HuH-7 (cell line): ENCODE measurements around the gene PLSCR4.
"Not testable (repeated sequence)": the region's sequence is repeated elsewhere in the genome, so short reads cannot be mapped to it uniquely, and the experiment has no call there.

ENCODE experiments used
- DNase-seq: peaks from one replicate; pipeline ENCODE4 v3.0.0; 2011; ENCODE audit warnings: low spot score

The PLSCR4 gene, protein sequence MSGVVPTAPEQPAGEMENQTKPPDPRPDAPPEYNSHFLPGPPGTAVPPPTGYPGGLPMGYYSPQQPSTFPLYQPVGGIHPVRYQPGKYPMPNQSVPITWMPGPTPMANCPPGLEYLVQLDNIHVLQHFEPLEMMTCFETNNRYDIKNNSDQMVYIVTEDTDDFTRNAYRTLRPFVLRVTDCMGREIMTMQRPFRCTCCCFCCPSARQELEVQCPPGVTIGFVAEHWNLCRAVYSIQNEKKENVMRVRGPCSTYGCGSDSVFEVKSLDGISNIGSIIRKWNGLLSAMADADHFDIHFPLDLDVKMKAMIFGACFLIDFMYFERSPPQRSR

DNA sequence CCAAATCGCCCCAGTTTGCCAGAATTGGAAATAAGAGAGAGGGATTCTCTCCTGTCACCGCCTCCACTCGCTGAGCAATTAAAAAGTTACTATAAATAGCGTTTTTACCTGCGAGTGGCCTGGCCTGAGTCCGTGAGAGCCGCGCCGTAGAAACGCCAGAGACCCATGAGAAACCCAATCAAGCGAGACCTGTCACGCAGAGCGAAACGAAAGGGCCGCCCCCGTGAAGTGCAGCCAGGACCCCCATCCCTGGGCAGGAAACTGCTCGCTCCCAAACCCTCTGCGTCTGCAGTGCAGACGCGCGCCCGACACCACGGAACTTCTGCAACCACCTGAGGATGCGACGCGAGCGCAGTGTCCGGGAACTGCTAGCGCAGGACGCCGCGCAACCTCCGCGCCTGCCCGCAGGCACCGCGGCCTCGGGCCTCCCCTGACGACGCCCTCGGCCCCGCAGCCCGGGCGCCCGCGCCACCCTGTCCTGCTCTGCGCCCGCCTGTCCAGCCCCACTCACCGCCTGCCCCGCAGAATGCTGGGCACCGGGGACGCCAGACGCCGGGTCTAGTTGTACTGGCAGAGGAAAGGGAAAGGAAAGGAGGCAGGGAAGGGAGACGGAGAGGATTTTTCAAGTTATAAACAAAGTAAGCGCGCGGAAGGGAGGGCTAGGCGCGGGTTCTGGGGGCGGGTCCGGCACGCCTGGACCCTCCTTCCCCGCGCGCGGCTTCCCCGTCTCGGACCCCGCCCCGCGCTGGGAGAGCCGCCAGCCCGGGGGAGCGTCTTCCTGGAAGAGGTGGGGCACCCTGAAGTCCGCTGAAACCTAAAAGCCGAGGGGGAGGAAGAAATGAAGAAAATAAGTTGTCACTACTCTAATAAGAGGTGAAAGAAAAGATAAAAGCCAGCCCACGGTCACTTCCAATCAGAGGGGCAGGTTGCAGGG is at the start of gene PLSCR4:
PLSCR4 (minus strand) TSS at position 657 of the 934 bp plus-strand sequence. CDS start 29,034 bp downstream, outside the sequence.
- DNase-seq: peak; percentile 29

DNA sequence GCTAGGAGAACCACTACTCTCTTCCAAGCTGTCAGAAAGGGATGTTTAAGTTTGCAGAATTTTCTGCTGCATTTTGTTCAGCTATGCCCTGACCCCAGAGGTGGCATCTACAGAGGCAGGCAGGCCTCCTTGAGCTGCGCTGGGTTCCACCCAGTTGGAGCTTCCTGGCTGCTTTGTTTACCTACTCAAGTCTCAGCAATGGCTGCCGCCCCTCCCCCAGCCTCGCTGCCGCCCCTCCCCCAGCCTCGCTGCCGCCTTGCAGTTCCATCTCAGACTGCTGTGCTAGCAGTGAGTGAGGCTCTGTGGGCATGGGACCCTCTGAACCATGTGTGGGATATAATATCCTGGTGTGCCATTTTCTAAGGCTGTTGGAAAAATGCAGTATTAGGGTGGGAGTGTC is 42.5 kb upstream of the PLSCR4 start:
- DNase-seq: not testable (repeated sequence)

DNA sequence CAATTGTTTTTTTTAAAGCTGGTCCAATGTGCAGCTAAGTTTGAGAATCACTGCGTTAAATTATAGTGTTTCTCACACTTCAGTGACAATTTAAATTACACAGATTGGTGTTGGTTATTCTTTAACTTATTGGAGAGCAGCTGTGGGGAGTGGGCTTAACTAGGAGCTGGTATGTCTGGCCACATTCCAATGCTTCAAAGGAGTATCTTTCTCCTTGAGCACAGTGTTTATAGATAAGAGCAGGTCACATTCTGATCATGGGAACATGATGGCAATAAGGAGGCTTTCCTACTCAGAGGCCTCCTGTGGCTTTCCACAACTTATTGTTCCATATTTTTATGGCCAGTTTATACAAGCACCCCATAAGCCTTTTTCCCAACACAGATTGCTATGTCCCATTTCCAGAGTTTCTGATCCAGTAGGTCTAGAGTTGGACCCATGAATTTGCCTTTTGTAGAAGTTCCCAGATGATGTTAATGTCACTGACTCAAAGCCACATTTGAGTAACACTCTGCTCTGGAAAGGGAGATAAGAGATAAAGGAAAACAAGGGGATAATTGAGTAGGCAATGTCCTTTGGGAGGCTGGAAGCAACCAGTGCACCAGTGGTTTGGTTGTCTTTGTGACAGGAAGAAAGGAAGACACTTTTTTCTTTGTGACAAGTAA is 33.0 kb upstream of the PLSCR4 start:
- peak; percentile 3 for DNase-seq

DNA sequence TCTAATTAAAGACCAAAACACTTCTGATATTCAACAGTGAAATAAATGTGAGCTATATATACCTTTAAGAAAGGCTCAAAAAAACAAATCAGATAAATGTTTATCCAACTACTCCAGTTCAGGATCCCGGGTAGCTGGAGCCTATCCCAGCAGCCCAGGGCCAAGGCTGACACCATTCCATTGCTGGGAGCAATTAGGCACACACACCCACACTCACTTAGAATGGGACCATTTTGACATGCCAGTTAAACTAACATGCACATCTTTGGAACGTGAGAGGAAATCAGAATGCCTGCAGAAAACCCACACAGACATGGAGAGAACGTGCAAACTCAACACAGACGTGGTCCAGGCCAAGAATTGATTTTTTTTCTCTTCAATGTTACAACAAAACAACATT is 30.0 kb upstream of the PLSCR4 start:
- no peak for DNase-seq

DNA sequence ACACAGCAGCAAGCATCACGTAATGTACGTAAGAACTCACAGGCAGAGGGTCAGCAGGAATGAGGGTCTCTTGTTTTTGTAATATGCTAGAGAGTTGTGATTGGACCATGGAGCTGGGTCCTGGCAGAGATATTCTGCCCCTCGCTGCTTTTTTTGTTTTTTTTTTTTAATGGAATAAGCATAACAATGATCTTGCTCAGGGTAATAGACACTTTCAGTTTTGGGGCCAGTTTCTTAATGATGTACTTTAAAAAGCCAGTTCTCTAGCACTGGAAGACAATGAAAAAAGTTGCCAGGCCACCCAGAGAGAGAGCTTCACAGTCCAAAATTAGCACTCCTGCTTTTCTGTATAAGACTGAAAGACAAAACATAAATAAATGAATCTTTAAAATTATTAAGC is 29.0 kb upstream of the PLSCR4 start:
- DNase-seq: no peak

DNA sequence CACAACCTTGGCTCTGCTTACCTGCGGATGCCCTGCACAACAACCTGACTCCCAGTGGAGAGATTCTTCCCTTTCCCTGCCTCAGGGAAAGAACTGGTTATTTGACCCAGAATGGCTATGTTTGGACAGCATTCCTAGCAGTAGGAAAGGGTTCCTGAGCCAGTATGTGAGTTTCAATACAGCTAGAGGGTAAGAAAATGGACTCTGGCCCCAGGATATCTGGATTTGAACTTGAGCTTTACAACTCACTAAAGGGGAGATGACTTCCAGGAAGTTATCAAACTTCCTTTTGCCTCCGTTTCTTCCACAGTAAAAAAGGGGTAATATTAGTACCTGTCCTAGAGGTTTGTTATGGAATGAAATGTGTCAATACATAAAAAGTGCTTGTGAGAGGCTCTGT is 28.1 kb upstream of the PLSCR4 start:
- no peak for DNase-seq

DNA sequence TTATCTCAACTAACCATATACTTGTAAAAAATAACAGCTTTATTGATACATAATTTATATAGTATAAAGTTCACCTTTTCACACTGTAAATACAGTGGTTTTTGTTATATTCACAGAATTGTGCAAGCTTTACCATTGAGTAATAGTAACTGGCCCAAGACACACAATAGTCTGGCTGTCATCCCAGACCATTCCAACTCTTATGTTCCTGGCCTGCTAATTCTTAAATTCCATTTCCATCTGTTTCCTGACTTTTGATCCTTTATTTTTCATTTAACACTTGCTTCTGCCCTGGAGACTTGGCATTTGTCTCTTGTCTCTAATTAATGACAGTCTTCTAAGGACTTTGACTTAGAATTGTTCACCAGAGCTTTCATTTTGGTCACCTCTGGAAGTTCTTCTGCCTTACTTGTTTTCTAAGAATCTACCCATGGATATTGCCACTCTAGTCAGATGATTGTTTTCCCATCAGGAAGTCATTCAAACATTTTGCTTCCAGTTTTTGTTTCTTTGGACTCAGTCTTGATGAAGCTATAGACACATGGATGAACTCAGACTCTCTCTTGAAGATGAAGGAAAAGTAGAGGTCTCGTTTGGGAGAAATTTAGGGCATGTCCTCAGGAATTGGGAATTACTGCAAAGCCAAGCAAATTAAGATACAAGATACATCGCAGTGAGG is 27.2 kb upstream of the PLSCR4 start:
- no peak for DNase-seq

DNA sequence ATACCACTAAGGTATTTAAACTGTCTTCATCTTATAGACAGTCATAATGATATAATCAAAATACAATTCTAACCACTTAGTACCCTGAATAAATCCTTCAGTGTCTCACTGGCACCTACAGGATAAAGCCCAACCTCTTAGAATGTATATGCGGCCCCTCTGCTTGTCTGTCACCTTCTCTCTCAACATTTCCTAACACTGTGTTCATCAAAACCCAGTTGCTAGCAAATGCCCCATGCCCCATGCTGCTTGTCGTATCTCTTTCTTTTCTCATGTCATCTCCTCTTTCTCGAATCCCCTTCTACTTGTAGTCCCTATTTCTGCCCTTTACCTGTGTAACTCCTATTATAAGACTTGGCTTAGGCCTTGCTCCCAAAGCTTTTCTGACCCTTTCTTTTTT is 24.6 kb upstream of the PLSCR4 start:
- DNase-seq: no peak

DNA sequence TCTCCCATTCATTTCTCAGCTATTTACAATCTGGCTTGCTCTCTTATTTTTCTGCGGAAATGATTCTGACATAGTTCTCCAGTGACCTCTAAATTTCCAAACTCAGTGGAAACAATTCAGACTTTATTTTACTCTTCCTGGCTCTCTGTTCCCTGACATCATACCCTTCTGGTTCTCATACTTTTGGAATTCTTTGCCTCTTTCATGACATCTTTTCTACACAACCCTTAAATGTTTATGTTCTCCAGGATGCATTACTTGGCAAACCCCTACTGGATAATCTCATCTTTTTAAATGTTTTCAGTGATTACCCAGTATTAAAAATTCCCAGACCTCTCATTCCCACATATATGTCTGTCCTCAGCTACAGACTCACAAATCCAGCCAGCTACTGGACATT is 23.9 kb upstream of the PLSCR4 start:
- no peak for DNase-seq

DNA sequence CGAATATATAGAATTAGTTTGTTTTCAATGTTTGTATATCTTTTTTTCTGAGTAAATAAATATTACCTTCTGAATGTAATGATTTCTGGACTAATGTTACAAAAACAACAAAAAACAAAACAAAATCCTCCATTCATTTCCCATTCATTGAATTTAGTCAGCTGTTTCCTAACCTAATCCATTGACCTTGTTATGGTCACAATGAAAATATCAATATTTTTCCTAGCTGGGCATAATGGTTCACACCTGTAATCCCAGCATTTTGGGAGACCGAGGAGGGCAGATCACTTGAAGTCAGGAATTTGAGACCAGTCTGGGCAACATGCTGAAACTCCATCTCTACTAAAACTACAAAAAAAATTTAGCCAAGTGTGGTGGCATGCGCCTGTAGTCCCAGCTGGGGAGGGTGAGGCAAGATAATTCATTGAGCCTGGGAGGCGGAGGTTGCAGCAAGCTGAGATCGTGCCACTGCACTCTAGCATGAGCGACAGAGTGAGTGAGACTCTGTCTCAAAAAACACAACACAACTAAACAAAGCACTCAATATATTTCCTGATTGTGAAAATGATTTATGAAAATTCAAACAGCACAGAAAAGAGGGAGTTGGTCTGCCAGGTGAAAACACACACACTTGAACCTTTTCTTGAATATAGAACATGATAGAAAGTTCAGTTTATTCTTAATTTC is 23.0 kb upstream of the PLSCR4 start:
- DNase-seq: no peak

DNA sequence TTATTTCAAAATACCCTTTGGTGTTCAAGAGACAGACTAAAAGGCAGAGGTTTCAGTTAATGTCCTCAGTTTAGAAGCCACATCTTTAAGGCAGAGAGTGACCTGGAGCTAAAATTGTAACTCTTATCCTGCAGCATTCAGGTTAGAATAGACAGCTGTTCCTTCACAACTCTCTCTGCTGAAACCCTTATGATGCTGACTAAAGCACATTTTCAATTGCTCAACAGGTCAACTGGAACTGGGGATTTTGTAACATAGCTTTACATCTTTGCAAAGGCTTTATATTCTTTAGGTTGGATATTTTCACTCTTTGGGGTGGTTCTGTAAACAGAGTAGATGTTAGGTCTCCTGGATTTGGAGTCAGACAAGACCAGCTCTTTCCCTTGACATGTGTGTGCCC is 20.3 kb upstream of the PLSCR4 start:
- no peak for DNase-seq

DNA sequence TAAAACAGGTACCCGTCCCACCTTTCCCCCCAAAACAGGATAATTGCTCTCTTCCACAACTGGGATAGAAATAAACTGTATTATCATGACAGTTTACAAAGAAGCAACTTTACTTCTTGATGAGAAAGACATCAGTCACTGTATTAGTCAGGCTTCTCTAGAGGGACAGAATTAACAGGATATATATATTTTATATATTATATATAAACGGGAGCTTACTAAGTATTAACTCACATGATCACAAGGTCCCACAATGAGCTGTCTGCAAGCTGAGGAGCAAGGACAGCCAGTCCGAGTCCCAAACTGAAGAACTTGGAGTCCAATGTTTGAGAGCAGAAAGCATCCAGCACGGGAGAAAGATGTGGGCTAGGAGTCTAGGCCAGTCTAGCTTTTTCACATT is 18.4 kb upstream of the PLSCR4 start:
- no peak for DNase-seq

DNA sequence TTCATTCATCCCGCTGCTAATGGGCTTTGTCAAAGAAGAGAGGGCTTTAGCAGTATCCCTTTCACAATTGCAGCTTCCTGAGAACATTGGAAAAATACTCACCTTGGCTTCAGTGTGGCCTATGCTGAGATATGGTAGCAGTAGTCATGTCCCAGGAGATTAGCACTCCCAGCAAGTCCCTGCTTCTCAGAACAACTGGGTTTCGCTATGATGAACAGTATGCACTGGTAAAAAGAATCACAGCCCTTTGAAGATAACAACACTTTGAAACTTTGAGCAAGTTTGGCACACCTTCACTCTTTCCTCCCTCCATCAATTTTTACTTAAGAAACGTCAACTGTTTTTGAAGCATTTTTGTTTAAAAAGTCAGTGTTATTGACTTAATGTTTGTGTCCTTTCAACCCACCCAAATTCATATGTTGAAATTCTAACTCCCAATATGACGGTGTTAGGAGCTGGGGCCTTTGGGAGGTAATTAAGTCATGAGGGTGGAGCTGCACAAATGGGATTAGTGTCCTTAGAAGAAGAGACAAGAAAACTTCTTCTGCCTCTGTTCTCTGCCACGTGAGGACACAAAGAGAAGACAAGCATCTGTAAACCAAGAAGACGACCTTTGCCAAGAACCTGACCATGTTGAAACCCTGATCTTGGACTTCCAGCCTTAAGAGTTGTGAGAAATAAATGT is 17.8 kb upstream of the PLSCR4 start:
- DNase-seq: no peak

DNA sequence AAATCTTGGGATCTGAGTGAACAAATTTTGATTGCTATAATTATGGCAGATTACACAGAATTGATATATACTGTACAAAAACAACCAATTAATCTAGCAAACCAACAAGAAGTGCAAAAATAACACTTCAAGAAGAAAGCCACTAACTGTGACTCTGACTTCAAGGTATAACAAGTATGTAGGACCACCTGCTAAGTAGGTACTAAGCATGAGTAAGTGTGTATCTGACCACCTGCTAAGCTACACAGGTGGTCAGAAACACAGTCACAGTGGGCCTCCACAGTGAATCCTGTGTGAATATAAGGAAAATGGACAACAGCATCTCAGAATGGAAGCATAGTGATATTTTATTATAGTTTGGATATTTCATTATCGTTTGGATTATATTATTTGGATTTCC is 14.8 kb upstream of the PLSCR4 start:
- DNase-seq: no peak

DNA sequence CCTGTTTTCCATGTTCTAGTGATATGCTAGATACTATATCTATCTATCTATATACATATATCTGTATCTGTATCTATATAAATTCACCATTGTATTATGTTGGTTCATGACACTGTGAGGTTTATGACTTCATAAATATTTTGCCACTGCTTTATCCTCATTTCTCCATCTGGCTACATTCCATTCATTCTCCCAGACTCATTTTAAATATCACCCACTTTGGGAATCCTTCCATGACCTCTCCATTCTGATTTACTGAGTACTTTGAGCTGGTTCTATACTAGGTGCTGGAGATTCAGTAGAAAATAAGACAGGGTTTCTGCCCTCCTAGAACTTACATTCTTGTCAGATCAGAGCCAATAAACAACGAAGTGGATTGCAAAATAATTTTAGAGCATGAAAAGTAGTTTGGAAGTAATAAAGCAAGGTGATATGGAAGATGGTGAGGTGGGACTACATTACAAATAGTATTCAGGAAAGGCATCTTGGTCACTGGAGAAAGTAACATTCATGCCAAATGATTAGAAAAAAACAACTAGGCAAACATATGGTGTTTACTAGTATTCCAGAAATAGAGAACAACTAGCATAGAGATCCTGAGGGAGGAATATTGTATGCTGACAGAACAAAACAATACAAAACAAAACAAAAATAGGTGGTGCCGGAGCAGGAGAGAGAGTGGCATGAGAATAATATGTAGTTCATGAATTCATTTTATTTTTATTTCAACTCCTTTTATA is 11.6 kb upstream of the PLSCR4 start:
- no peak for DNase-seq

DNA sequence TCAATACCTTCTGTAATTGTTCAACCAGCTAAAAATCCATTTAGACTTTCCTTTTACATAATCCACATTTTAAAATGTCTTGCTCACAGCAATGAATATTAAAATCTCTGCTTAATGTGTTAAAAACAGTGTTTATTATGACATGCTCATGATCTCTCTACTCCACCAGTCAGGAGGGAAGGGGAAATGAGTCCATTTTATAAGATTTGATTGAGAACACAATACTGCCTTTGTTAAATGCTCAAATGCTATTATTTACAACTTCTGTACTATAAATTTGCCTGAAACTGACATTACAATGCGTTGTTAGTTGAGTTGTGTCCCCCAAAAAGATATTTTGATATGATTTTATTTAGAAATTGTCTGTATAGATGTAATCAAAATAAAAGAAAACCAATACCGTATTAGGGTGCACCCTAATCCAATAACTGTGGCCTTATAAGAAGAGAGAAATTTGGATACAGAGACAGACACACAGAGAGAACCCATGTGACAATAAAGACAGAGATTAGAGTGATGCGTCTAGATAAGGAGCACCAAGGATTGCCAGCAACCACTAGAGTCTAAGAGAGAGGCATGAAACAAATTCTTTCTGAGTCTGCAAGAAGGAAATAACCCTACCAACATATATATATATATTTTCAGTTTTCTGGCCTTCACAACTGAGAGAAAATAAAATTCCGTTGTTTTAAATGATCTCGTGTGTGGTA is 9.1 kb upstream of the PLSCR4 start:
- DNase-seq: no peak

DNA sequence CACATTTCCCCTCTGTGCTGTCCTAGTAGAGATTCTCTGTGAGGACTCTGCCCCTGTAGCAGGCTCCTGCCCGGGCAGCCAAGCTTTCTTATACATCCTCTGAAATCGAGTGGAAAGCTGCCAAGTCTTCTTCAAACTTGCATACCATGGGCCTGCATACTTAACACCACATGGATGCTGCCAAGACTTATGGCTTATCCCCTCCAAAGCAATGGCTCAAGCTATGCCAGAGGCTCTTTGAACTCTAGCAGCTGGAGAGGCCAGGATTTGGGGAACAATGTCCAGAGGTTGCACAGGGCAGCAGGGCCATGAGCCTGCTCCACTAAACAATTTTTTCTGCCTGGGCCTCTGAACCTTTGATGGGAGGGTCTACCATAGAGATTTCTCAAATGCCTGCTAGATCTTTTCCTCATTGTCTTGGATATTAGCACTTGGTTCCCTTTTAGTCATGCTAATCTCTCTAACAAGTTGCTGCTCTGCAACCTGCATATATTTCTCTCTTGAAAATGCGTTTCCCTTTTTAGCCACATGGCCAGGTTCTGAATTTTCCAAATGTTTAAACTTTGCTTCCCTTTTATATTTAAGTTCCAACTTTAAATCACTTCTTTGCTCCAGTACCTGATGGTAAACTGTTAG is 6.1 kb upstream of the PLSCR4 start:
- DNase-seq: no peak

DNA sequence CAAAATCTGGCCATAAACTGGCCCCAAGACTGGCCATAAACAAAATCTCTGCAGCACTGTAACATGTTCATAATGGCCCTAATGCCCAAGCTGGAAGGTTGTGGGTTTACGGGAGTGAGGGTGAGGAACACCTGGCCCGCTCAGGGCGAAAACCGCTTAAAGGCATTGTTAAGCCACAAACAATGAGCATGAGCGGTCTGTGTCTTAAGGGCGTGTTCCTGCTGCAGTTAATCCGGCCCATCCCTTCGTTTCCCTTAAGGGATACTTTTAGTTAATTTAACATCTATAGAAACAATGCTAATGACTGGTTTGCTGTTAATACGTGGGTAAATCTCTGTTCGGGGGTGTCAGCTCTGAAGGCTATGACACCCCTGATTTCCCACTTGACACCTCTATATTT is 1.5 kb upstream of the PLSCR4 start:
- not testable (repeated sequence) for DNase-seq

DNA sequence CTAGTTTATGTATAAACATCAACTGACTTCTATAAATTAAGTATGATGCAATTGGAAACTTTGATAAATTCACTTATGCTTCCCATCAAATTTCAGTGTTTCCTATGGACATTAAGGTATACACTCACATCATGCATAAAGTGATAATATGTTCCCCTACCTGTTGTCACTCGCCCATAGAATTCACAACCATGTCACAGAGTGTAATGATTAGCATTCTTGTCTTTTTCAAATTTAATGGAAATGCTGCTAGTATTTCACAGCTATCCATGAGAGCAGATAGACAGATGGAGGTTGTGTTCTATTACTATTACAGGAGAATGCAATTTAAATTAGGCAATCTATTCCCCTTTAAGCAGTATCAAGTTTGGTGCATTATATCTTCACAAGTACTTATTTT is 984 bp downstream of the PLSCR4 start:
- no peak for DNase-seq
